ENCODE results near the gene PIK3CD.

DNA sequence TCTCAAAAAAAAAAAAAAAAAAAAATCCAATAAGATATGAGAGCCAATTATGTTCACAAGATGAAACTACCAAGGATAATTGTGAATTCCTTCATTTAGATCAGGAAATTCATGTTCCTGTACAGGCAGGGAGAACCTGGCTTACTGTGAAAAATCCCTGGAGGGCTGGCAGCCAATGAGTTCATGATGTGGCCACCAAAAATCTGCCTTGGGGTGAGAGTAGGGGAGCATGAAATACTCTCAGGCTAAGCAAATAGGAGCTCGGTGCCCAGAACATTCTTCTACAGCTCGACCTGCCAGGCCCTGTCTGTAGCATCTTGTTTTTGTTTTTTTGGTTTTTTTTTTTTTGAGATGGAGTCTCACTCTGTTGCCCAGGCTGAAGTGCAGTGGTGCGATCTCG is 50.1 kb downstream of the PIK3CD start:
- TF ChIP-seq, protein P1, sequence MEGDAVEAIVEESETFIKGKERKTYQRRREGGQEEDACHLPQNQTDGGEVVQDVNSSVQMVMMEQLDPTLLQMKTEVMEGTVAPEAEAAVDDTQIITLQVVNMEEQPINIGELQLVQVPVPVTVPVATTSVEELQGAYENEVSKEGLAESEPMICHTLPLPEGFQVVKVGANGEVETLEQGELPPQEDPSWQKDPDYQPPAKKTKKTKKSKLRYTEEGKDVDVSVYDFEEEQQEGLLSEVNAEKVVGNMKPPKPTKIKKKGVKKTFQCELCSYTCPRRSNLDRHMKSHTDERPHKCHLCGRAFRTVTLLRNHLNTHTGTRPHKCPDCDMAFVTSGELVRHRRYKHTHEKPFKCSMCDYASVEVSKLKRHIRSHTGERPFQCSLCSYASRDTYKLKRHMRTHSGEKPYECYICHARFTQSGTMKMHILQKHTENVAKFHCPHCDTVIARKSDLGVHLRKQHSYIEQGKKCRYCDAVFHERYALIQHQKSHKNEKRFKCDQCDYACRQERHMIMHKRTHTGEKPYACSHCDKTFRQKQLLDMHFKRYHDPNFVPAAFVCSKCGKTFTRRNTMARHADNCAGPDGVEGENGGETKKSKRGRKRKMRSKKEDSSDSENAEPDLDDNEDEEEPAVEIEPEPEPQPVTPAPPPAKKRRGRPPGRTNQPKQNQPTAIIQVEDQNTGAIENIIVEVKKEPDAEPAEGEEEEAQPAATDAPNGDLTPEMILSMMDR (conservative IDR thresholded peaks at IDR 0.05): no peak
- no peak for TF ChIP-seq EZH2 (IDR thresholded peaks at IDR 0.05; ENCODE audit: low read depth)

Measured in PC-9 (cell line).